HTERT RPE-1 (cell line): ENCODE measurements around the gene MLLT1.

Experiments used
- in situ Hi-C: fragments of 300-500 bp; cut with MboI; formaldehyde crosslinking; loops from 4 replicates; pipeline ENCODE4 v1.14.3; 2020; ENCODE audit warnings: low sequenced_read_pairs

MLLT1 gene

DNA sequence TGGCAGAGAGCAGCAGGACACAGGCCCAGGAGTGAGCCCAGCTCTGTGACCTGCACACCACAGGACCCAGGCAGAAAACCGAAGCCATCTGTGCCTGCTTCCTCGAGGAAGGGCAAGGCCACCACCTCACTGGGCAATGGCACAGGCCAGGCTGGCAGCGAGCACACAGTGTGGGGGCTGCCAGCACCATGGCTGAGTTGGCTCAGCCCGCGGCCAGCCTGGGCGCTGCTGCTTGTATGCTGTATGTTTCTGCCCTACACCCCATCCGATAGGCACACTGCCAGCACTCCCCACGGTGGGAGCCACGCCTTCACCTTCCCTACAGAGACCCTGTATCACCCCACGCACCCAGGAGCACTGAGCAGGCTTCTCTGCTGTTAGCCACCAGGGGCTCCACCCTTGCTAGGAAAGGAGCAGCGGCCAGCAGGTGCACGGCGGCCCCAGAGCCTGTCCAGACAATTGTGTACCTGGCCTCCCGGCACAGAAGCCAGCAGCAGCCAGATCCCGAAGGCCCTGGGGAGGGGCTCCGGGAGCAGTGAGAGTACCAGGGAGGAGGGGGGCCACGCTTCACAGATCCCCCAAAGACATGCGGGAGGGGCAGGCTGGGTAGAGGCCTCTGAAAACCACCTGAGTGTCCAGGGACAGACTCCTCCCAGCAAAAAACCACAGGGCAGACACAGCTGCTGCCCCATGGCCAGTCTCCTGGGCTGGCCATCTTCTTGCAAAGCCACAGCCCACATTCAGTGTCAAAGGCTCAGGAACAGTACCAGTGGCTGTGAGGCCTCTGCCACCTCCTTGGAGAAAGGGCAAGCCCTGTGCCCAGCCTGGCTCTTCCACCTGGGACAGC is 56.1 kb downstream of the MLLT1 start:
- in situ Hi-C loops: no loop called here

GRCh38 chr19:6222884-6223283 is 56.9 kb downstream of the MLLT1 start:
- in situ Hi-C loops: no loop called here

- in situ Hi-C loops: no loop called here
Measured at GRCh38 chr19:6221878-6222746, 57.7 kb downstream of the MLLT1 start.

GRCh38 chr19:6221220-6221877 is 58.4 kb downstream of the MLLT1 start:
- in situ Hi-C loops: no loop called here

DNA sequence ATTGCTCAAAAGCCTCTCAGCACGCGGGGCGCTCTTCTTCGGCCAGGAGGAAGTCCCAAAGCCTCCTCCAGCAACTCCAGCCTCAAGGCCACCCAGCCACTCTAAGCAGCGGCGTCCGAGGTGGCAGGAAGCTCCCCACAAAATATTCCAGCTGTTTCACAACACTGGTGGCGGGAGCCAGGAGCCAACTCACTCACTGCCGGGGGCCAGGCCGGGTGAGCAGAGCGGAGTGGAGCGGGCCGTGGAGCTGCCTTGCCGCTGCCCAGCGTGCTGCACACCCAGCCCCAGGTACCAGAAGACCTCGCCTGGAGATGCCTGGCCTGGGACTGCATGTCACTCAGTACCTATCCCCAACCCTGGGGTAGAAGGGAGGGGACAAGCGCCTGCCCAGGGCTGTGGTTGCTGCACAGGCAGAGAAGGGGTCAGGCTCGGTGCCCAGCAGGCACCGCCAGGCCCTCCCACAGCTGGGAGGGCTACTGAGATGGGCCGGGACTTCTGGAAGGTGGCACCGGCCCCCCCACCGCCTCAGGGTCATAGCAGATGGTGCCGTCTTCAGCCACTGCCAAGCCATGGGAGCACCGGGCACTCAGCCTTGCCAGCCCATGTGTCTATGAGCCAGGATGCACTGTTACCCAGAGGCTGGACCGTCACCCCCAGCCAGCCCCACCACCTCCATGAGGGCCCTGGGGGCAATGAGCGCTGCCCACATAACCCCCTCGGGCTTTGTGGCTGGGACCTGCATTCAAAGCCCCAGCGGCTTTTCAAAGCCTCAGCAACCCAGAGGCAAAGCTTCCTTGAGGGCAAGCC is 59.2 kb downstream of the MLLT1 start:
- in situ Hi-C loops: no loop called here

DNA sequence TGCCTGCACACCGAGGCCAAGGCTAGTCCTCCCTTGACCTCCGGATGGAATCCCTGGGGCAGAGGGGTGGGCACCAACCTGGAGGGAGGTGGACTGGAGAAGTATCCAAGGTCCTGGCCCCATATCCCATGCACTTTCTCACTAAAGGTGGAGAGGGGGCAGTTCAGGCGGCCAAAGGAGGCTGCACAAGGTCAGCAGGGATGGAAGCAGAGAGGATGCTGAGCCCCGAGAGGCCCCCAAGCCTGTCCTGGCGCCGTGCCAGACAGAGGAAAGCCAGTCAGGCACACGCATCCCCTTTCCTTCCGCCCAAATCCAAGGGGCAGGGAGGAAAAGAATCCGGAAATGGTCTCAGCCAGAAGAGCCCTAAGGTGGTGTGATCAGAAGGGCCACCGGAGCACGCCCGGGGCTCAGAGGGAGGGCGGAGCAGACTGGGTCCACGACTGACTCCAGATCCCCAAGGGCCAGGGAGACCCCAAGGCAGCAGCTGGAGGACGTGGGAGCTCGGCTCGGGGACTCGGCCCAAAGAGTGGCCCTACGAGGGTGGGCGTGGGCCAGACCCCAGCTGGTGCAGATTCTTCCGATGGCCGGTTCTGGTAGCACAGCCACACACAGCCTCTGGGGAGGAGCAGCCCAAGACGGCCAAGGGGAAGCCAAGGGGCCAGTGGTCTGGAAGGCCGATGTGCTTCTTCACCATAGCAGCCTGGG is 60.0 kb downstream of the MLLT1 start:
- in situ Hi-C loops: no loop called here

- in situ Hi-C loops: no loop called here
Measured at GRCh38 chr19:6219147-6219525, 60.6 kb downstream of the MLLT1 start.

DNA sequence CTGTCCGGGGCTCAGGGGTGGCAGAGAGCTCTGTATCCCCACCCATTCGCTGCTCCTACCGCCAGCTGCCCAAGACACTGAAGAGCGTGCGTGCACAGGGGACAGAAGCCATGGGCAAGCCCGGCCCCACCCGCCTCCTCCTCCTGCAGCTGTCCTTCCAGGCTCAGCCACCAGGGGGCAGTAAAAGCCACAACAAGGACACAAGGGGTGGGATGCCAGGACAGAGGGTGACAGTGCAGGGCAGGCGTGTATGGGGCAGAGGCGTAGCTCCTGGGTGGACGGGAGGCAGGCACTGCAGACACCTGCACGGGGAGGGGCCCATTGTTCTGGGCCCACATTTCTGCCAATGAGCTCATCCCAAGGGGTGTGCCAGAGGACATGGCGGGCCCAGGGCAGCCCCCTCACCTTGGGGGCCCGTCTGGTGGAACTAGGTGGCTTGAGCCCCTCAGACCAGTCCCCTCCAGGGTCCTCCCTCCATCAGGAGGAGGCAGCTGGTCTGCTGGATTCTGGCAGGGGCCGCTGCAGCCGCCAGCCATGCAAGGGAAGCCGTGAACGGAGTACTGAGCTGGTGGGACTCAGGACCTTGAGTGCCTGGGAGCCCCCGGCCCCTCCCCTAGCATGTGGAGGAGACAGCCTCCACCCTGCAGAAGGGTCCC is 61.2 kb downstream of the MLLT1 start:
- in situ Hi-C loops: no loop called here

DNA sequence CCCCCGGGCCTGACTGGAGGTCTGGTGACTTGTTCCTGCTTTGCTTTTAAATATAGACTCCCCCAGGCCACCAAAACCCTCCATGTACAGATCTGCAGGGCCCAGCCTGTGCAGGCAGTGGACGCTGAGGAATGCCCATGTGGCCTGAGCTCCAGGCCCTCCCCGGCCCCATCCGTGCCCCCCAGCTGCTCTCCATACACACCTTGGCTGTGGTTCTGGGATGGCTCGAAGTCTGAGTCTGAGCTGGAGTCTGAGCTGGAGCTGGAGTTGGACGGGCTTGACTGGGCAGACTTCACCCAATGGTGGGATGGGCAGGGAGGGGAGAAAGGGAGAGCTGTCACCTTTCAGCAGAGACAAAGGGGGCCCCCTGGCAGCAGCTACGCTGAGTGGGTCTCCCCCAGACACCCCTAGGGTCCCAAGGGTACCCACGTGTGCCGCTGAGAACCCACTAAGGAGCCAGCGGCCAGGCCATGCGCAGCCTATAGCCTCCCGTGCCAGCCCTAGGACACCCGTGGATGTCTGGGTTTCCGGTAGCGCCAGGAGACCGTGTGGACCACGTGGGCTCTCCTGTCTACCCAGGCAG is 61.9 kb downstream of the MLLT1 start:
- in situ Hi-C loops: no loop called here

DNA sequence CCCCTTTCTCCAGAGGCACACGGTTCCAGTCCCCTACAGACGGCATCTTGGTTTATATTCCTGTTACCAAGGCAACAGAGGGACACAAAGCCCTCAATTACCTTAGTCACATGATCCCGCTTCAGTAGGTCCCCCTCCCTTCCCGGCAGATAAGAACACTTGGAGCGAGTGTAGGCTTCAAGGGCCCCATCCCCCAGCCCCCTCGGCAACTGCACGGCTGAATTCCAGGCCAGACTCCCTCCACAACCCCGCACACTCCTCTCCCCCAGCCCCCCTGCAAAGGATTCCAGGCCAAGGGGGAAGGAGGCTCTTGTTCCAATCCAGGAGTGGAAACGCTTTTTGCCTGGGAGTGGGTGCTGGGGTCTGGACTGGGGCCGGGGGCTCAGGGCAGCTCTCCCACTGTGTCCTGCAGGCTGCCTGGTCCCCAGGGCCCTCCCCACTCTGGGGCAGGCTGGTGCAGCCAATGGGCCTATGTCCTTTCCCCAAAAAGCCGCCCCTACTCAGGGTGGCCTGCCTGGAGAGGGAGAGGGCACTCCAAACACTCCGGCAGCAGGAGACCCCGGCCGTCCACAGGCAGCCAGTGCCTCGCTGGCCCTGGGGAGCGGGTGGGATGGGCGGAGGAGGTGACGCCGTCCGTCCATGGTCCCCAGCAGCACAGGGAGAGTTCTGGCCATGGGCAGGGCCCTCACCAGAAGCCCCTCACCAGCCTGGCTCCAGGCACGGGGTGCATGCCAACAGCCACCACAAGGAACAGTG is 62.6 kb downstream of the MLLT1 start:
- in situ Hi-C loops: no loop called here

- in situ Hi-C loops: no loop called here
Measured at GRCh38 chr19:6216236-6216995, 63.4 kb downstream of the MLLT1 start.

DNA sequence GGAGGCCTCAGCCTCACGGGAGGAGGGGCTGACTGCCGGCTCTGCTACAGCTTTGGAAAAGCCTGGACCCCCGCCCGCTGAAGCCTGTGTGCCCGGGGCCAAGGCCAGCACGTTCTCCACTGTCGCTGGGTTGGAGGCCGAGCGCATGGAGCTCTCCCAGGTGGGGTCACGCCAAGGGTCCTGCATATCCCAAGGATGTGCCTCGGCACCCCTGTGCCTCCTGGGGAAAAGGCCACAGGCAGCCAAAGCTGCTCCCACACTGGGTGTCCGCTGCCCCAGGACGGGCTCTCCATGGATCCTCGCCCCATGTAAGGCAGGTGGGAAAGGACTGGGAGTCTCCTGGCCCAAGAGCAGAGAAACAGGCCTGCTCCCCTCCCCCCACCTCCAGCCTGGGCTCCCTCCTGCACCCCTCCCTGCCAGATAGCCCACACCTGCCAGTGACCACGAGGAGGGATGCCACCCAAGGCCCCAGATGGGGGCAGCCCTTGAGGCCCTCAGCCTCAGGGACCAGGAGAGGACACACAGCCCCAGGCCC is 64.0 kb downstream of the MLLT1 start:
- in situ Hi-C loops: no loop called here

- in situ Hi-C loops: no loop called here
Measured at GRCh38 chr19:6214881-6215541, 64.8 kb downstream of the MLLT1 start.

DNA sequence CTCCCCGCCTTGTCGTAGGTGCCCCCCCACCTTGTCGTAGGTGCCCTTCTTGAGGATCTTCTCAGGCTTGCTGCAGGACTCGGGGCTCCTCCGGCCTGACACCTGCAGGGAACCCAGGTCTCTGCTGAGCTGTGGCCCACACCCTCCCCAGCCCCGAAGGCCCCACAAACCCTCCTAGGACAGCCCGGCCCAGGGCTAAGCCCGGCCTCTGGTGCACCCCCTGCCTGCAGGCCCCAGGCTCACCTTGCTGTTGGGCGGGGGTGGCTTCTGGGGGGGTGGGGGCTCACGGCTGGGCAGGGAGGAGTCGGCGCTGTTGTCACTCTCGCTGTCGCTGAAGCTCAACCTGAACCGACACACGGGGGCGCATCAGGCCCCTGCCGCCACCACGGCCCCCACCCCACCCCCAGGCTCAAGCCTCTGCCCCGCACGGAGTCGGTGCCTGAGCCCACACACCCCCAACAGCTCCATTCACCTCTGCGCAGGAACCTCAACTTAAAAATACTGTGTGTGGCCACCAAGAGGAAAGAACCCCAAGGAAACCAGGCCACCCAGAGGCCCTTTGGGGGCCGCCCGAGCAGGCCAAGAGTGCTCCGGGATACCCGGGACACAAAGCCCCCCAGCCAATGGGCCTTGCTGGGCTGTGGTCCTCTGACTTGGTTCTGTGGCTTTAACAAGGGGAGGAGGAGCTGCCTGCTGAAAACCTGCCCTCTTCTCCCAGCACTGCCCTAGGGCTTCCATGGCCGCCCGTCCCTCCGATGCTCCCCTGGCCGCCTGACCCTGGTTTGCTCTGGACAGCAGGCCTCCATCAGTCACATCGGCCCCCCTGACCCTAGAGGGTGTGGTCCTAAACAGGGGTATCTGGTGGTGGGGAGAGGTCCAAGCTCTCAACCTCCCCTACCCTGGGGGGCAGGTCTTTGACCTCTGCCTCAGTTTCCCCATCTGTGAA is 65.8 kb downstream of the MLLT1 start:
- in situ Hi-C loops: no loop called here

DNA sequence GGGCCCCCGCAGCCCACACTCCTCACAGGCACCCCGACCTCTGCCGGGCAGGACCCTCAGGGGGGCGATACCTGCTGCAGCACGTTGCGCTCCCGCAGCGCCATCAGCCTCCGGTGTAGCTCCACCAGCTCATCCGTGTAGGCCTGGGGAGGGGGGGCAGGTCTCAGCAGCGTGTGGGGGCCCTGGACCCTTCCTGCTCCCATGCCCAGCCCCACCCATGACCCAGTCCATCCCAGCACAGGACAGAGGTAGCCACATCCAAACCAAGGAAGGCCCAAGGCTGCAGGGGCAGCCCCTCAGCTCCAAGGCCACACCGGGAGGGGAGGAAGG is 66.5 kb downstream of the MLLT1 start:
- in situ Hi-C loops: no loop called here
